Tibial nerve (tissue), 4 donors: ENCODE data around the gene HYDIN.

Experiments
- EP300 ChIP-seq, 2 donors: sonication (generic); formaldehyde crosslinking; IDR thresholded peaks; one replicate each; pipeline ENCODE4 v1.6.1; 2017; ENCODE audit warnings: antibody characterized with exemption in 2 of 2, mild to moderate bottlenecking in 1 of 2
- TF ChIP-seq, protein P1 (sequence below), 5 experiments: fragments of 200-600 bp in 3 of 5; fragments of 450-650 bp in 2 of 5; sonication (generic) in 3 of 5; IDR thresholded peaks; one replicate each; pipeline ENCODE4 v1.5.1; 2016 to 2019; ENCODE audit warnings: antibody characterized with exemption in 5 of 5, mild to moderate bottlenecking in 3 of 5, moderate library complexity in 2 of 5

DNA sequence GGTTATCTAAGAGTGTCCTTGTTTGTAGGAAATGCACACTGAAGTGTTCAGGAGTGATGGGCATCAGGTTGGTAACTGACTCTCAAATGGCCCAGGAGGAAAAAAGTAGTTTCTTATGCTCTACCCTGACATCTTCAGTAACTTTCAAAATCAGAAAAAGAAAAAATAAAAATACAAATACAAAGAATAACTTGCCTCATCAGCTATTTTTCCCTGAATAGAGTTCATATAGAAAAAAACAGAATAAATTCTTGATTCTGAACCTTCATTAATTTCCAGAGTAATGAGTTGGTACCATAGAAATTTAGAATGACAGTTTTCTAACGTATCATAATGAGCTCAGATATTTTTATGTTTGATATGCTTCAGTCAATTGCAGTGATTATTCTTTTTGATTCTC, 27.2 kb upstream of the HYDIN start:
- TF ChIP-seq, protein P1, sequence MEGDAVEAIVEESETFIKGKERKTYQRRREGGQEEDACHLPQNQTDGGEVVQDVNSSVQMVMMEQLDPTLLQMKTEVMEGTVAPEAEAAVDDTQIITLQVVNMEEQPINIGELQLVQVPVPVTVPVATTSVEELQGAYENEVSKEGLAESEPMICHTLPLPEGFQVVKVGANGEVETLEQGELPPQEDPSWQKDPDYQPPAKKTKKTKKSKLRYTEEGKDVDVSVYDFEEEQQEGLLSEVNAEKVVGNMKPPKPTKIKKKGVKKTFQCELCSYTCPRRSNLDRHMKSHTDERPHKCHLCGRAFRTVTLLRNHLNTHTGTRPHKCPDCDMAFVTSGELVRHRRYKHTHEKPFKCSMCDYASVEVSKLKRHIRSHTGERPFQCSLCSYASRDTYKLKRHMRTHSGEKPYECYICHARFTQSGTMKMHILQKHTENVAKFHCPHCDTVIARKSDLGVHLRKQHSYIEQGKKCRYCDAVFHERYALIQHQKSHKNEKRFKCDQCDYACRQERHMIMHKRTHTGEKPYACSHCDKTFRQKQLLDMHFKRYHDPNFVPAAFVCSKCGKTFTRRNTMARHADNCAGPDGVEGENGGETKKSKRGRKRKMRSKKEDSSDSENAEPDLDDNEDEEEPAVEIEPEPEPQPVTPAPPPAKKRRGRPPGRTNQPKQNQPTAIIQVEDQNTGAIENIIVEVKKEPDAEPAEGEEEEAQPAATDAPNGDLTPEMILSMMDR (IDR thresholded peaks at IDR 0.05), result no peak
- TF ChIP-seq EP300 (IDR thresholded peaks at IDR 0.05), result no peak
